Measurements from ENCODE around the gene CPNE5. TPM values are rescaled to one million over a fixed set of nuclear protein-coding genes. Genes with fewer than 3 reads are reported as not detected.
"Not testable (repeated sequence)": the region's sequence is repeated elsewhere in the genome, so short reads cannot be mapped to it uniquely, and the experiment has no call there.

Gene CPNE5
- total RNA-seq, 1 donor from 2014 or later: 0.24 TPM

DNA sequence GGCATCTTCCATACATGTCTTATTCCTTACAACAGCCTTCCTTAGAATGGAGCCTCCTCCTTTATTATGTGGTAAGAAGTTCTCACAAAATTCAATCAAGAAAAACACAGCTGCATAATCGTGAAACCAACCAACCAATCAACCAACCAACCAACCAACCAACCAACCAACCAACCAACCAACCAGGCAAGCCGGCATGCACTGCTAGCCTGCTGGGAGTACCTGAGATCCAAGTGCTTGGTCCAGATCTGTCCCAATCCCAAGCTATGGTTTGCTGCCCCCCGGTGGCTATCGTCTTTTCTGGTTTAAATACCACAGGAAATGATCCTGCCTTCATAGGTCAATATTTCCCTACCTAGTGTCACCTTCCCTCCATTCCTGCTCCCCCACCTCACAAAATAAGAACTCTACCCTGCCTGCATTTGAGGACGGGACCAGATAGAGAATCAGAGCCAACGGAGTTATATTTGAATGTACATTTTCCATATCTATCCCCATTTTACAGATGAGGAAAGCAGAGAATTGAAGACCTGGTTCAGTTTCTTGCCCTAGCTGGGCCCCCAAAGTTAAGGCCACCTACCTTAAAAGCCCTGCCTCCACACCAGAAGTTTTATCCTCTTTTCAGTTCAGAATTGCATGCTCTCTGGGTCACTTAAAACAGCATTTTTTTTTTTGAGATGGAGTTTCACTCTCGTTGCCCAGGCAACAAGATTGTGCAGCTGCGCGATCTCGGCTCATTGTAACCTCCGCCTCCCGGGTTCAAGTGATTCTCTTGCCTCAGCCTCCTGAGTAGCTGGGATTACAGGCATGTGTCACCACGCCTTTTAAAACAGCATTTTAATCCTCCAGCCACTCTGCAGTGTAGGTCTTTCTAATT is 114.5 kb downstream of the CPNE5 start:
- Mint-ChIP-seq H3K27me3 (peaks cover 5% of the 10 kb centered on the region), H3K27ac (no peak overlapping the region), H3K4me1 (ENCODE audit: low read depth) (no peaks in the 10 kb centered on the region), H3K4me3 (ENCODE audit: low read depth) (no peak overlapping the region), H3K9me3 (ENCODE audit: low read depth) (no peaks in the 10 kb centered on the region), H3K36me3 (ENCODE audit: insufficient read depth) (no peaks in the 10 kb centered on the region)
- TF ChIP-seq, protein P1, sequence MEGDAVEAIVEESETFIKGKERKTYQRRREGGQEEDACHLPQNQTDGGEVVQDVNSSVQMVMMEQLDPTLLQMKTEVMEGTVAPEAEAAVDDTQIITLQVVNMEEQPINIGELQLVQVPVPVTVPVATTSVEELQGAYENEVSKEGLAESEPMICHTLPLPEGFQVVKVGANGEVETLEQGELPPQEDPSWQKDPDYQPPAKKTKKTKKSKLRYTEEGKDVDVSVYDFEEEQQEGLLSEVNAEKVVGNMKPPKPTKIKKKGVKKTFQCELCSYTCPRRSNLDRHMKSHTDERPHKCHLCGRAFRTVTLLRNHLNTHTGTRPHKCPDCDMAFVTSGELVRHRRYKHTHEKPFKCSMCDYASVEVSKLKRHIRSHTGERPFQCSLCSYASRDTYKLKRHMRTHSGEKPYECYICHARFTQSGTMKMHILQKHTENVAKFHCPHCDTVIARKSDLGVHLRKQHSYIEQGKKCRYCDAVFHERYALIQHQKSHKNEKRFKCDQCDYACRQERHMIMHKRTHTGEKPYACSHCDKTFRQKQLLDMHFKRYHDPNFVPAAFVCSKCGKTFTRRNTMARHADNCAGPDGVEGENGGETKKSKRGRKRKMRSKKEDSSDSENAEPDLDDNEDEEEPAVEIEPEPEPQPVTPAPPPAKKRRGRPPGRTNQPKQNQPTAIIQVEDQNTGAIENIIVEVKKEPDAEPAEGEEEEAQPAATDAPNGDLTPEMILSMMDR (IDR thresholded peaks at IDR 0.05; ENCODE audit: unreplicated experiment): peak; percentile 60
- DNase-seq (ENCODE audit: low spot score, unreplicated experiment): peak; percentile 41

DNA sequence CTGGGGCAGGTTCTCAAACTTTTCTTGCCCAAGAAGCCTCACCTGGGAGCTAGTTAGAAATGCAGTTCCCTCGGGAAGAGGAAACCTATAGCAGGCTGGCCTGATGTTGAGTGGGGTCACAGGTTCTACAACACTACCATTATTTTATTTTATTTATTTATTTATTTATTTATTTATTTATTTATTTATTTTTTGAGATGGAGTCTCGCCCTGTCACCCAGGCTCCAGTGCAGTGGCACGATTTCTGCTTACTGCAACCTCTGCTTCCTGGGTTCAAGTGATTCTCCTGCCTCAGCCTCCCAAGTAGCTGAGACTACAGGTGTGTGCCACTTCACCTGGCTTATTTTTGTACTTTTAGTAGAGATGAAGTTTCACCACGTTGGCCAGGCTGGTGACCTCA is 115.3 kb downstream of the CPNE5 start:
- not testable (repeated sequence) for H3K36me3 Mint-ChIP-seq (ENCODE audit: insufficient read depth); H3K27me3 Mint-ChIP-seq; H3K9me3 Mint-ChIP-seq (ENCODE audit: low read depth); H3K4me3 Mint-ChIP-seq (ENCODE audit: low read depth); DNase-seq (ENCODE audit: low spot score, unreplicated experiment); H3K27ac Mint-ChIP-seq; H3K4me1 Mint-ChIP-seq (ENCODE audit: low read depth)

DNA sequence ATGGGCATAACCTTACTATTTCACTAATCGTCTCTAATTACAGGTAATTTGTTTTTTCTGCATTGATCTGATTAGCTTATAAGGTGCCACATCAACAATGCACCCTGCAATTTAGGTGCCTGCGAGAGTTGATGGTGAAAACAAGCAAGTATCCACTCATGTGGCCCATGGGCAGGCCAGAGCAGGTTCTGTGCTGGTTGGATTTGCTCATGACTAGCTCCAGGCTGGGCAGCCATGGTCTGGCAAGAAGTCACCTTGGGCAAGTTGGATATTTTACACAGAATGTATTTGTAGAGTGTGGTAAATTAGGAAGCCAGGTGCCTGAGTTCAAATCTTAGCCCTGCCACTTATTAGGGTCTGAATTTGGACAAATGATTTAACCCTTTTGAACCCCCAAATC is 116.4 kb downstream of the CPNE5 start:
- H3K4me1 Mint-ChIP-seq (ENCODE audit: low read depth): no peaks in the 10 kb centered on the region
- H3K4me3 Mint-ChIP-seq (ENCODE audit: low read depth): no peak overlapping the region
- TF ChIP-seq, protein P1 (IDR thresholded peaks at IDR 0.05; ENCODE audit: unreplicated experiment): no peak
- H3K36me3 Mint-ChIP-seq (ENCODE audit: insufficient read depth): no peaks in the 10 kb centered on the region
- no peaks in the 10 kb centered on the region for H3K9me3 Mint-ChIP-seq (ENCODE audit: low read depth)
- H3K27me3 Mint-ChIP-seq: peaks cover 7% of the 10 kb centered on the region
- DNase-seq (ENCODE audit: low spot score, unreplicated experiment): no peak
- H3K27ac Mint-ChIP-seq: no peak overlapping the region

DNA sequence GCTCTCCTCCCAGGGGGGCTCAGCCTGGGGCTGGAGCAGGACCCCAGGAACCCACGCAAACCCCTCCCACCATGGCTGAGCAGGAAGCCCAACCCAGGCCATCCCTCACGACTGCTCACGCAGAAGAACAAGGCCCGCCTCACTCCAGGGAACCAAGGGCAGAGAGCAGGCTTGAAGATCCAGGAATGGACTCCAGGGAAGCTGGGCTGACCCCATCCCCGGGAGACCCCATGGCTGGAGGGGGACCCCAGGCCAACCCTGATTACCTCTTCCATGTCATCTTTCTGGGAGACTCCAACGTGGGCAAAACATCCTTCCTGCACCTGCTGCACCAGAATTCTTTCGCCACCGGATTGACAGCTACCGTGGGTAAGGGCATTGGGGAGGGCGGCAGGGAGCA is 116.9 kb downstream of the CPNE5 start:
- Mint-ChIP-seq H3K4me3 (ENCODE audit: low read depth) (no peak overlapping the region), H3K36me3 (ENCODE audit: insufficient read depth) (no peaks in the 10 kb centered on the region), H3K27ac (no peak overlapping the region), H3K9me3 (ENCODE audit: low read depth) (no peaks in the 10 kb centered on the region), H3K4me1 (ENCODE audit: low read depth) (no peaks in the 10 kb centered on the region), H3K27me3 (peaks cover 7% of the 10 kb centered on the region)
- TF ChIP-seq, protein P1 (IDR thresholded peaks at IDR 0.05; ENCODE audit: unreplicated experiment): no peak
- DNase-seq (ENCODE audit: low spot score, unreplicated experiment): no peak

DNA sequence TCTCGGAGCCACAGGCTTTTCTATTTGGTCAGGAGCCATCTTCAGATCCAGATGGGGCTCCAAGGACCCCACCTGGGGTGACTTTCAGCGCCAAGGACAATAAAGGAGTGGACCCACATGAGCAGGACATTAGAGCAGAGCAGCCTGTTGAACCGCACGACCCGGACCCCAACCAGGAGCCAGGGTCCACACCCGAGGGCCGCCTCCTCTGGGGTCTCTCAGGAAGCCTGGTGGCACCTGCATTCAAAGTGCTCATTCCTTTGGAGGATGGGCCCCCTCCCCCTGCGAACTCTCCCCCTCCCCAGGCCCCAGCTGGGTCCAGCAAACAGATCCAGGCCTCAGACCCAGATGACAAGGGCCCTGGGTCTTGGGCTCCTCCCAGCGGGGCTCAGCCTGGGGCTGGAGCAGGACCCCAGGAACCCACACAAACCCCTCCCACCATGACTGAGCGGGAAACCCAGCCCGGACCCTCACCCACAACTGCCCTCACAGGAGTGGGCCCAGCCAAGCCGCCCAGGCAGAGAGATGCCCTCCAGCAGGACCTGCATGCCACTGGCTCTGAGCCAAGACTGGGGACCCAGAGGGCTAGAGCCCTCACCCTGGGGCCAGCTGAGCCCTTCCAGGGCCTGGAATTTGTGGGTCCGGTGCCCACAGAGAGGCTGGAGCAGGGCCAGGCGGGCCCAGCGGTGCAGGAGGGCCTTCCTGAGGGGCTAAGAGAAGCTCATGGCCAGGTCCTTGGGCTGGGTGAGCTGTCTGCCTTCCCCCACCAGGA is 117.7 kb downstream of the CPNE5 start:
- H3K4me3 Mint-ChIP-seq (ENCODE audit: low read depth): no peak overlapping the region
- no peak overlapping the region for H3K27ac Mint-ChIP-seq
- no peaks in the 10 kb centered on the region for H3K36me3 Mint-ChIP-seq (ENCODE audit: insufficient read depth)
- peaks cover 7% of the 10 kb centered on the region for H3K27me3 Mint-ChIP-seq
- no peaks in the 10 kb centered on the region for H3K4me1 Mint-ChIP-seq (ENCODE audit: low read depth)
- DNase-seq (ENCODE audit: low spot score, unreplicated experiment): no peak
- no peaks in the 10 kb centered on the region for H3K9me3 Mint-ChIP-seq (ENCODE audit: low read depth)
- TF ChIP-seq, protein P1 (IDR thresholded peaks at IDR 0.05; ENCODE audit: unreplicated experiment): no peak
